Measurements from ENCODE around the gene FAXDC2. TPM values are rescaled to one million over a fixed set of nuclear protein-coding genes. Genes with fewer than 3 reads are reported as not detected.

Gene FAXDC2
- total RNA-seq, 2 experiments from 2014 or later: 0.10 to 0.13 TPM

DNA sequence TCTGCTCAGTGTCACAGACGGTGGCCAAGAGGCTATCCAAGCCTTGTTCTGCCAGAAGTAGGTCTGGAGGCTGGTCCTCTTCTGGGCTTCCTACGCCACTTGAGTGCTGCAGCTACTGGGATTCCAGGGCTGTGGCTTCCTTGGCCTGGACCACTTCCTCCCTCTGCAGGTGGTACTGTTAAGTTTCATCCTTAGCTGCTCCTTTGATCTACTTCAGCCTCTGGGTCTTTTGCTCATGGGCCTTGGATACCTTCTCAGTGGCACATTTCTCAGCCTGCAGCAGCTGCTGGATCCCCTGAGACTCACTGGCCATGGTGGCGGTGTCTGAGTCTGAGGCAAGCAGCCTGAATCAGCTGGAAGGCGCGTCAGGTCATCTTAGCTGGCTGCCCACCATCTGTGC lies 18.3 kb upstream of the FAXDC2 start:
- TF ChIP-seq, protein P1, sequence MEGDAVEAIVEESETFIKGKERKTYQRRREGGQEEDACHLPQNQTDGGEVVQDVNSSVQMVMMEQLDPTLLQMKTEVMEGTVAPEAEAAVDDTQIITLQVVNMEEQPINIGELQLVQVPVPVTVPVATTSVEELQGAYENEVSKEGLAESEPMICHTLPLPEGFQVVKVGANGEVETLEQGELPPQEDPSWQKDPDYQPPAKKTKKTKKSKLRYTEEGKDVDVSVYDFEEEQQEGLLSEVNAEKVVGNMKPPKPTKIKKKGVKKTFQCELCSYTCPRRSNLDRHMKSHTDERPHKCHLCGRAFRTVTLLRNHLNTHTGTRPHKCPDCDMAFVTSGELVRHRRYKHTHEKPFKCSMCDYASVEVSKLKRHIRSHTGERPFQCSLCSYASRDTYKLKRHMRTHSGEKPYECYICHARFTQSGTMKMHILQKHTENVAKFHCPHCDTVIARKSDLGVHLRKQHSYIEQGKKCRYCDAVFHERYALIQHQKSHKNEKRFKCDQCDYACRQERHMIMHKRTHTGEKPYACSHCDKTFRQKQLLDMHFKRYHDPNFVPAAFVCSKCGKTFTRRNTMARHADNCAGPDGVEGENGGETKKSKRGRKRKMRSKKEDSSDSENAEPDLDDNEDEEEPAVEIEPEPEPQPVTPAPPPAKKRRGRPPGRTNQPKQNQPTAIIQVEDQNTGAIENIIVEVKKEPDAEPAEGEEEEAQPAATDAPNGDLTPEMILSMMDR (conservative IDR thresholded peaks at IDR 0.05; ENCODE audit: low read length): 0 out of 2 replicates have a peak, but pooled peaks have one; percentile 36
- no peak for TF ChIP-seq EZH2phosphoT487 (IDR thresholded peaks at IDR 0.05; ENCODE audit: borderline replicate concordance, low read depth, low read length)
- Histone ChIP-seq H3K79me2 (ENCODE audit: insufficient read depth, low read depth, low read length) (peaks cover 26% of the 10 kb centered on the region), H3K4me1 (ENCODE audit: insufficient read depth, low read length, poor library complexity, severe bottlenecking) (no peaks in the 10 kb centered on the region), H3K9me3 (ENCODE audit: low read length) (no peaks in the 10 kb centered on the region; the same call in 1 of the 2 replicates), H3K4me2 (ENCODE audit: low read length) (no peak overlapping the region), H3K4me3 (ENCODE audit: low read depth, low read length, poor library complexity, severe bottlenecking) (no peak overlapping the region), H4K20me1 (ENCODE audit: insufficient read depth, low read length) (no peaks in the 10 kb centered on the region), H3K27ac (ENCODE audit: low read depth, low read length, poor library complexity, severe bottlenecking) (no peak overlapping the region), H3K36me3 (ENCODE audit: insufficient read depth, low read length) (peaks cover 95% of the 10 kb centered on the region), H2AFZ (ENCODE audit: low read length) (no peak overlapping the region), H3K9me2 (ENCODE audit: insufficient read depth, low read length) (no peaks in the 10 kb centered on the region)
- intact Hi-C loops (cut with micrococcal nuclease; ENCODE audit: unreplicated experiment): no loop called here
- no TSS peak for BruUV-seq (replicated peaks)
- ChIA-PET CTCF (ENCODE audit: unreplicated experiment) (interaction anchor here (0.6 kb wide), 1 partner anchor 16 kb away, joined by 3 read pairs; no protein-coding TSS in a partner anchor), POLR2A (no interaction called here)
- peak; percentile 7 for DNase-seq (ENCODE audit: low spot score)

DNA sequence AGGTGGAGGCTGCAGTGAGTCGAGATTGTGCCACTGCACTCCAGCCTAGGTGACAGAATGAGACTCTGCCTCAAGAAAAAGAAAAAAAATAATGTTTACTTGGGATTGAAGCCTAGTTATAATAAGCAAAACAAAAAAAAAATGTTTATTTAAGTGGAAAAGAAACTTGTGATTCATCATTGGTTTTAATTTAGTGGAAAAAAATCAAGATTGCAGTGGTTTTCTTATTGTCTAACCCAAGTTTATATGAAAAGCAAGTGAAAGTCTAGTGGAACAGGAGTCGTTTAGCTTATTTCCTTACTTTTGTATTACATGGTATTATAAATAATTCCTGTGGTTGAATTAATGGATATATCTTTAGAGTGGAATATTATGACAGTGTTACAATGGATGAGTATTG lies 16.4 kb upstream of the FAXDC2 start:
- H3K79me2 ChIP-seq (ENCODE audit: insufficient read depth, low read depth, low read length): peaks cover 44% of the 10 kb centered on the region
- BruUV-seq (replicated peaks): no TSS peak
- peaks cover 11% of the 10 kb centered on the region for H3K4me1 ChIP-seq (ENCODE audit: insufficient read depth, low read length, poor library complexity, severe bottlenecking)
- H3K27ac ChIP-seq (ENCODE audit: low read depth, low read length, poor library complexity, severe bottlenecking): no peak overlapping the region
- CTCF ChIA-PET (ENCODE audit: unreplicated experiment): no interaction called here
- no peak overlapping the region for H2AFZ ChIP-seq (ENCODE audit: low read length)
- H3K4me3 ChIP-seq (ENCODE audit: low read depth, low read length, poor library complexity, severe bottlenecking): no peak overlapping the region
- POLR2A ChIA-PET: interaction anchor here (0.7 kb wide), 1 partner anchor 108 kb away, joined by 3 read pairs; no protein-coding TSS in a partner anchor
- peaks cover 96% of the 10 kb centered on the region for H3K36me3 ChIP-seq (ENCODE audit: insufficient read depth, low read length)
- H4K20me1 ChIP-seq (ENCODE audit: insufficient read depth, low read length): 0 out of 2 replicates have a peak, but pooled peaks cover 9% of the 10 kb centered on the region
- TF ChIP-seq EZH2phosphoT487 (IDR thresholded peaks at IDR 0.05; ENCODE audit: borderline replicate concordance, low read depth, low read length): no peak
- TF ChIP-seq, protein P1 (conservative IDR thresholded peaks at IDR 0.05; ENCODE audit: low read length): no peak
- H3K9me2 ChIP-seq (ENCODE audit: insufficient read depth, low read length): no peaks in the 10 kb centered on the region
- H3K9me3 ChIP-seq (ENCODE audit: low read length): no peaks in the 10 kb centered on the region; the same call in 1 of the 2 replicates
- H3K4me2 ChIP-seq (ENCODE audit: low read length): no peak overlapping the region
- no peak for DNase-seq (ENCODE audit: low spot score)
- intact Hi-C loops (cut with micrococcal nuclease; ENCODE audit: unreplicated experiment): no loop called here

DNA sequence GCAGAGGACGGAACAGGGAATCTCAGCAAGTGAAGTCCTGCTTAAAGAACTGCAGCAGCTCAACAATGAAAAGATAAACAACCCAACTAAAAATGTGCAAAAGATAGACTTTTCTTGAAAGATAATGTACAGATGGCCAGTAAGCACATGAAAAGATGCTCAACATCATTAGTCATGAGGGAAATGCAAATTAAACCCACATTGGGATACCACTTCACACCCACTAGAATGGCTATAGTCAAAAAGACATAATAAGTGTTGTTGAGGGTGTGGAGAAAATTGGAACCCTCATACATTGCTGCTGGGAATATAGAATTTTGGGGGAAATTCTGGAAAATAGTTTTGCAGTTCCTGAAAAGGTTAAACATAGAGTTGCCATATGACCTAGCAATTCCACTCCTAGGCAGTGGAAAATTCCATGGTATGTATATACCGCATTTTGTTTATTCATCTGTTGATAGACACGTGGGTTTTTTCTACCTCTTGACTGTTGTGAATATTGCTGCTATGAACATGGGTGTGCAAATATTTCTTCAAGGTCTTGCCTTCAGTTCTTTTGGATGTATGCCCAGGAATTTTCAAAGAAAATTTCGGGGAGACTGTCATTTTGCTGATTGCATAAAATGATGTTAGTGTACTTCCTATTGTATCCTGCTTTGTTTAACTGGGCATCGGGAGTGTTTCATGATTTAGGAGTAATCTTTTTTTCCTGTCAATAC lies 15.2 kb upstream of the FAXDC2 start:
- POLR2A ChIA-PET: interaction anchor here (1.5 kb wide), 1 partner anchor 102 kb away, joined by 3 read pairs; no protein-coding TSS in a partner anchor
- H3K9me3 ChIP-seq (ENCODE audit: low read length): no peaks in the 10 kb centered on the region; the same call in 1 of the 2 replicates
- TF ChIP-seq, protein P1 (conservative IDR thresholded peaks at IDR 0.05; ENCODE audit: low read length): no peak
- no peak for TF ChIP-seq EZH2phosphoT487 (IDR thresholded peaks at IDR 0.05; ENCODE audit: borderline replicate concordance, low read depth, low read length)
- H3K4me3 ChIP-seq (ENCODE audit: low read depth, low read length, poor library complexity, severe bottlenecking): no peak overlapping the region
- BruUV-seq (replicated peaks): TSS peak; percentile 1
- no peak overlapping the region for H2AFZ ChIP-seq (ENCODE audit: low read length)
- peaks cover 96% of the 10 kb centered on the region for H3K36me3 ChIP-seq (ENCODE audit: insufficient read depth, low read length)
- CTCF ChIA-PET (ENCODE audit: unreplicated experiment): no interaction called here
- H3K4me2 ChIP-seq (ENCODE audit: low read length): no peak overlapping the region
- H3K79me2 ChIP-seq (ENCODE audit: insufficient read depth, low read depth, low read length): peaks cover 57% of the 10 kb centered on the region
- H3K9me2 ChIP-seq (ENCODE audit: insufficient read depth, low read length): no peaks in the 10 kb centered on the region
- intact Hi-C loops (cut with micrococcal nuclease; ENCODE audit: unreplicated experiment): no loop called here
- H3K27ac ChIP-seq (ENCODE audit: low read depth, low read length, poor library complexity, severe bottlenecking): no peak overlapping the region
- peaks cover 16% of the 10 kb centered on the region for H4K20me1 ChIP-seq (ENCODE audit: insufficient read depth, low read length)
- H3K4me1 ChIP-seq (ENCODE audit: insufficient read depth, low read length, poor library complexity, severe bottlenecking): peaks cover 22% of the 10 kb centered on the region
- no peak for DNase-seq (ENCODE audit: low spot score)

All from OCI-LY7 (cell line).